Sigmoid colon (tissue), 7 donors: ENCODE data around the gene NOS1AP. TPM values are rescaled to one million over a fixed set of nuclear protein-coding genes. Genes with fewer than 3 reads are reported as not detected.

ENCODE experiments used
- DNase-seq: peaks from one replicate; pipeline ENCODE4 v3.0.0-alpha.2; 2019
- H3K27ac ChIP-seq, 4 donors: fragments of 200-600 bp; sonication (generic); one replicate each; pipeline ENCODE4 v1.5.1; 2016 to 2019; ENCODE audit warnings: mild to moderate bottlenecking in 1 of 4
- H3K27me3 ChIP-seq, 3 donors: fragments of 200-600 bp; sonication (generic); one replicate each; pipeline ENCODE4 v1.5.1; 2019; ENCODE audit warnings: mild to moderate bottlenecking in 1 of 3
- H3K36me3 ChIP-seq, 4 donors: fragments of 200-600 bp; sonication (generic); one replicate each; pipeline ENCODE4 v1.5.1; 2016 to 2019
- H3K4me1 ChIP-seq, 4 donors: fragments of 200-600 bp; sonication (generic); one replicate each; pipeline ENCODE4 v1.5.1; 2017 to 2019
- H3K4me3 ChIP-seq, 4 donors: fragments of 200-600 bp; sonication (generic); one replicate each; pipeline ENCODE4 v1.5.1; 2017 to 2019; ENCODE audit warnings: mild to moderate bottlenecking in 2 of 4, moderate library complexity in 1 of 4
- H3K9me3 ChIP-seq, 4 donors: fragments of 200-600 bp in 3 of 4; sonication (generic) in 3 of 4; one replicate each; pipeline versions ENCODE4 v1.5.1 to v1.6.1; 2013 to 2019
- CTCF ChIP-seq, 4 experiments: fragments of 450-650 bp in 3 of 4; fragments of 200-600 bp in 1 of 4; IDR thresholded peaks; one replicate each; pipeline ENCODE4 v1.5.1; 2016 to 2019; ENCODE audit warnings: antibody characterized with exemption in 4 of 4, mild to moderate bottlenecking in 3 of 4, moderate library complexity in 2 of 4
- EP300 ChIP-seq, 4 donors: sonication (generic); formaldehyde crosslinking; IDR thresholded peaks; one replicate each; pipeline ENCODE4 v1.6.1; 2017; ENCODE audit warnings: antibody characterized with exemption in 4 of 4
- POLR2A ChIP-seq, 2 donors: fragments of 450-650 bp; IDR thresholded peaks; one replicate each; pipeline ENCODE4 v1.6.1; 2016; ENCODE audit warnings: antibody characterized with exemption in 2 of 2, mild to moderate bottlenecking in 2 of 2, moderate library complexity in 2 of 2
- POLR2AphosphoS5 ChIP-seq, 4 donors: sonication (generic); formaldehyde crosslinking; IDR thresholded peaks; one replicate each; pipeline ENCODE4 v1.6.1; 2017; ENCODE audit warnings: antibody characterized with exemption in 4 of 4
- WGBS, 2 donors: extraction: QIAGEN DNeasy Blood & Tissue Kit; methylation state at CpG; one replicate each; pipeline ENCODE4 v1.1.7; 2013; 5-methylcytosine and 5-hydroxymethylcytosine counted together
- intact Hi-C: fragments of 100-400 bp; cut with DNase I; formaldehyde crosslinking; loops from one replicate; pipeline ENCODE4 v1.15.1; 2023
- polyA plus RNA-seq, 3 donors: library from polyadenylated mRNA; stranded (reverse); fragments of 200-250 nt; gene quantifications; one replicate each; pipeline ENCODE4 v1.2.3, GENCODE V29; 2013
- total RNA-seq, 4 donors: library from RNA; depleted of rRNA; stranded (reverse); fragments of >200 nt; gene quantifications; one replicate each; pipeline ENCODE4 v1.1.0, GENCODE V29; 2016
- donor health status: healthy with polysubstance abuse.
- donor health status: Bipolar disorder and iron deficiency.
- donor health status: healthy.

The NOS1AP gene
- total and polyA plus RNA-seq, 7 donors, result 1.2 to 11.9 (median 4.6) TPM

- H3K36me3 ChIP-seq, result no peaks in the 10 kb centered on the region
- H3K4me1 ChIP-seq, result peaks cover 0 to 31% (median 6%) of the 10 kb centered on the region in 4 donors
- 83 to 90% methylated on average over 7 of the region's 7 CpGs for WGBS, 2 donors
- no peak for DNase-seq
- no peak overlapping the region for H3K27ac ChIP-seq
- intact Hi-C loops, result no loop called here
- TF ChIP-seq POLR2AphosphoS5 (IDR thresholded peaks at IDR 0.05) (no peak), EP300 (IDR thresholded peaks at IDR 0.05) (no peak), CTCF (IDR thresholded peaks at IDR 0.05) (no peak), POLR2A (IDR thresholded peaks at IDR 0.05) (no peak)
- no peaks in the 10 kb centered on the region for H3K9me3 ChIP-seq
- H3K27me3 ChIP-seq, result no peaks in the 10 kb centered on the region
- H3K4me3 ChIP-seq, result no peak overlapping the region
Measured at GRCh38 chr1:162235241-162235800, 165.8 kb downstream of the NOS1AP start.

DNA sequence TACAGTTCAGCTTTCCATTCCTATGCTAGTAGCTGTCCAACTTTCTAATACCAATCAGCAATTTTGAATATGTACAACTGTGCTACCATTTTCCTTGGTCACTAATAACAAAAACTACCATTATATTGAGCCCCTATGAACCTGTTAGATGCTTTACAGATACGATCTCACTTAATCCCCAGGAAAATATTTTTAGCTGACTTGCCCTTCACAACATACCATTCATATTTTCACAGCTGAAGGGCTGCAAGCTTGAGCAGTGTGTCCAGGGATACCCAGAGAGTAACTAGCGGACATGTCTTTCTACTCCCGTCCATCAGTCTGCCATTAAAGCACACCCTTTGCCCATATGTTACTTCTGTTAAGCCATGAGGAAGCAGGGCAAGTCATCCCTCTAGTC, 166.7 kb downstream of the NOS1AP start:
- 86 to 92% methylated on average over 3 of the region's 3 CpGs for WGBS, 2 donors
- Histone ChIP-seq H3K27ac (no peak overlapping the region), H3K4me1 (peaks cover 0 to 27% (median 6%) of the 10 kb centered on the region in 4 donors), H3K4me3 (no peak overlapping the region), H3K9me3 (no peaks in the 10 kb centered on the region), H3K36me3 (no peaks in the 10 kb centered on the region), H3K27me3 (no peaks in the 10 kb centered on the region)
- DNase-seq, result no peak
- TF ChIP-seq CTCF (IDR thresholded peaks at IDR 0.05) (no peak), EP300 (IDR thresholded peaks at IDR 0.05) (no peak), POLR2A (IDR thresholded peaks at IDR 0.05) (no peak), POLR2AphosphoS5 (IDR thresholded peaks at IDR 0.05) (no peak)
- intact Hi-C loops, result no loop called here

- peaks cover 0 to 27% (median 6%) of the 10 kb centered on the region in 4 donors for H3K4me1 ChIP-seq
- no peak for TF ChIP-seq CTCF (IDR thresholded peaks at IDR 0.05)
- no peak for TF ChIP-seq POLR2AphosphoS5 (IDR thresholded peaks at IDR 0.05)
- TF ChIP-seq POLR2A (IDR thresholded peaks at IDR 0.05), result no peak
- no peak for TF ChIP-seq EP300 (IDR thresholded peaks at IDR 0.05)
- H3K9me3 ChIP-seq, result no peaks in the 10 kb centered on the region
- DNase-seq, result no peak
- H3K4me3 ChIP-seq, result no peak overlapping the region
- 90 to 94% methylated on average over 2 of the region's 2 CpGs for WGBS, 2 donors
- no peak overlapping the region for H3K27ac ChIP-seq
- intact Hi-C loops, result no loop called here
- no peaks in the 10 kb centered on the region for H3K36me3 ChIP-seq
- no peaks in the 10 kb centered on the region for H3K27me3 ChIP-seq
Measured at GRCh38 chr1:162236618-162237017, 167.1 kb downstream of the NOS1AP start.

DNA sequence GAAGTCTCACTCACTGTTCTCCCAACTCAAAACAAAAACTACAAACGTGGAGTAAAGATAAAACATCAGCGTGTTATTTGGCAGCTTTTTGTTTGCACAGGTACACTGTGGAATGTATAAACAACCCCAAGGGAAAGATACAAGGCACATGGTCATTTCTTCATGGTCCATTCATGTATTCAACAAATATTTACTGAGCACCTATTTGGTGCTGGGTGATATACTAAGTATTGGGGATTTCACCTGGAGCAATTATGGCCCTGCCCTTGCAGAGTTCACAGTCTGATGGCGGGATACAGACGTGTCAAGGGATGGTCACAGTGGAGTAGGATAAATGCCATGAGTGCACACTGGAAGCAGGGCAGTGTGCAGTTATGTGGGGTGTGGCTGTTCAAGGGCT, 171.1 kb downstream of the NOS1AP start:
- DNase-seq, result no peak
- intact Hi-C loops, result no loop called here
- 24 to 70% methylated on average over 4 of the region's 4 CpGs for WGBS, 2 donors
- H3K4me1 ChIP-seq, result peaks cover 0 to 17% (median 4%) of the 10 kb centered on the region in 4 donors
- H3K4me3 ChIP-seq, result no peak overlapping the region
- H3K27me3 ChIP-seq, result no peaks in the 10 kb centered on the region
- H3K36me3 ChIP-seq, result no peaks in the 10 kb centered on the region
- H3K9me3 ChIP-seq, result no peaks in the 10 kb centered on the region
- no peak overlapping the region for H3K27ac ChIP-seq
- no peak for TF ChIP-seq POLR2A (IDR thresholded peaks at IDR 0.05)
- no peak for TF ChIP-seq POLR2AphosphoS5 (IDR thresholded peaks at IDR 0.05)
- no peak for TF ChIP-seq CTCF (IDR thresholded peaks at IDR 0.05)
- TF ChIP-seq EP300 (IDR thresholded peaks at IDR 0.05), result no peak

- no peak for TF ChIP-seq POLR2AphosphoS5 (IDR thresholded peaks at IDR 0.05)
- TF ChIP-seq POLR2A (IDR thresholded peaks at IDR 0.05), result no peak
- no peak for TF ChIP-seq EP300 (IDR thresholded peaks at IDR 0.05)
- TF ChIP-seq CTCF (IDR thresholded peaks at IDR 0.05), result no peak
- Histone ChIP-seq H3K9me3 (no peaks in the 10 kb centered on the region), H3K4me3 (no peak overlapping the region), H3K27me3 (no peaks in the 10 kb centered on the region), H3K4me1 (peaks cover 0 to 9% (median 1%) of the 10 kb centered on the region in 4 donors), H3K27ac (no peak overlapping the region), H3K36me3 (no peaks in the 10 kb centered on the region)
- no peak for DNase-seq
- 90 to 93% methylated on average over 6 of the region's 6 CpGs for WGBS, 2 donors
- intact Hi-C loops, result no loop called here
Measured at GRCh38 chr1:162242804-162243203, 173.3 kb downstream of the NOS1AP start.
